Lung microvascular endothelial cell (primary cell): Measurements from ENCODE around the gene SEL1L. TPM values are rescaled to one million over a fixed set of nuclear protein-coding genes. Genes with fewer than 3 reads are reported as not detected.
"Not testable (repeated sequence)": the region's sequence is repeated elsewhere in the genome, so short reads cannot be mapped to it uniquely, and the experiment has no call there.

Experiments
- DNase-seq, 2 donors: peaks; one replicate each; pipeline versions ENCODE4 v3.0.0 to v3.0.0-alpha.2; 2010; ENCODE audit warnings: low read depth in 2 of 2
- total RNA-seq: library from RNA; depleted of rRNA; stranded (reverse); fragments of >200 nt; gene quantifications from 2 replicates; pipeline ENCODE4 v1.2.1, GENCODE V29; 2014

SEL1L gene
- total RNA-seq, 1 donor from 2014 or later: 63.3 TPM

GRCh38 chr14:81449114-81449513, 84.5 kb downstream of the SEL1L start:
- peak in 1 of 2 donors; percentile 90 for DNase-seq

- DNase-seq: no peak
Observed at GRCh38 chr14:81447021-81447764, 86.5 kb downstream of the SEL1L start.

GRCh38 chr14:81446279-81447007, 87.2 kb downstream of the SEL1L start:
- DNase-seq: no peak

GRCh38 chr14:81441626-81442134, 92.0 kb downstream of the SEL1L start:
- no peak for DNase-seq

GRCh38 chr14:81440041-81440440, 93.6 kb downstream of the SEL1L start:
- no peak for DNase-seq

- DNase-seq: no peak
Observed at GRCh38 chr14:81437244-81437643, 96.4 kb downstream of the SEL1L start.

GRCh38 chr14:81436296-81437138, 97.1 kb downstream of the SEL1L start:
- peak; percentile 68 to 88 for DNase-seq

GRCh38 chr14:81435391-81436295, 98.0 kb downstream of the SEL1L start:
- peak; percentile 41 to 75 for DNase-seq

- no peak for DNase-seq
Observed at GRCh38 chr14:81435048-81435390, 98.6 kb downstream of the SEL1L start.

GRCh38 chr14:81434230-81434629, 99.4 kb downstream of the SEL1L start:
- DNase-seq: no peak

GRCh38 chr14:81433378-81433777, 100.3 kb downstream of the SEL1L start:
- peak in 1 of 2 donors; percentile 15 for DNase-seq

GRCh38 chr14:81432219-81432661, 101.4 kb downstream of the SEL1L start:
- no peak for DNase-seq

GRCh38 chr14:81430235-81430634, 103.4 kb downstream of the SEL1L start:
- no peak for DNase-seq

GRCh38 chr14:81429749-81430148, 103.9 kb downstream of the SEL1L start:
- DNase-seq: not testable (repeated sequence)

- no peak for DNase-seq
Observed at GRCh38 chr14:81429028-81429427, 104.6 kb downstream of the SEL1L start.

- DNase-seq: no peak
Observed at GRCh38 chr14:81427348-81428058, 106.2 kb downstream of the SEL1L start.

- DNase-seq: no peak
Observed at GRCh38 chr14:81423504-81423903, 110.1 kb downstream of the SEL1L start.
